HEK293 (cell line): ENCODE measurements around the gene FBLN2.
A peak's percentile ranks its signal among the peaks of the same experiment; 100 is the strongest.

Source experiments
- CTCF ChIA-PET: fragments of 350-600 bp; formaldehyde crosslinking; extraction: SDS; loops from one replicate; lab custom pipeline; 2021; ENCODE audit warnings: antibody characterized with exemption; lab: Yijun Ruan, JAX
- POLR2A ChIA-PET: fragments of 300-600 bp; formaldehyde crosslinking; extraction: SDS; loops from one replicate; lab custom pipeline; 2020; ENCODE audit warnings: antibody characterized with exemption, inconsistent platforms; lab: Yijun Ruan, JAX
- H3K27ac ChIP-seq: fragments of 200-500 bp; sonication (Bioruptor generic); 2 replicates; pipeline ENCODE4 v1.5.1; 2014; ENCODE audit warnings: low read depth, low read length, control low read depth, inconsistent platforms; ENCODE audit errors: extremely low read depth
- H3K36me3 ChIP-seq, 2 experiments: fragments of 200-500 bp in 1 of 2; sonication (Bioruptor generic) in 1 of 2; 1 replicate in 1 of 2; 2 replicates in 1 of 2; pipeline ENCODE4 v1.5.1; 2014 to 2017; ENCODE audit warnings: inconsistent platforms in 2 of 2, low read length in 2 of 2; ENCODE audit not compliant: control insufficient read depth in 2 of 2, insufficient read depth in 1 of 2
- H3K4me1 ChIP-seq: fragments of 200-500 bp; sonication (Bioruptor generic); 2 replicates; pipeline ENCODE4 v1.5.1; 2014; ENCODE audit warnings: mild to moderate bottlenecking, low read length, inconsistent platforms; ENCODE audit not compliant: control insufficient read depth, insufficient read depth
- H3K4me3 ChIP-seq: 2 replicates; pipeline ENCODE4 v1.5.1; 2011; ENCODE audit warnings: low read depth, mild to moderate bottlenecking, control low read depth, low read length, moderate library complexity
- H3K9me3 ChIP-seq: fragments of 200-500 bp; sonication (Bioruptor generic); 2 replicates; pipeline ENCODE4 v1.5.1; 2014; ENCODE audit warnings: low read depth, low read length, inconsistent platforms; ENCODE audit not compliant: control insufficient read depth, insufficient read depth
- CTCF ChIP-seq: fragments of 450-650 bp; formaldehyde crosslinking; IDR thresholded peaks from 2 replicates; pipeline ENCODE4 v1.5.1; 2016; ENCODE audit warnings: missing biosample characterization, missing genetic modification characterization
- FEZF1 ChIP-seq: fragments of 450-650 bp; formaldehyde crosslinking; IDR thresholded peaks from 2 replicates; pipeline ENCODE4 v1.5.1; 2016; ENCODE audit warnings: missing biosample characterization, missing genetic modification characterization
- KLF8 ChIP-seq: fragments of 450-650 bp; formaldehyde crosslinking; IDR thresholded peaks from 2 replicates; pipeline ENCODE4 v1.5.1; 2016; ENCODE audit warnings: missing biosample characterization, missing genetic modification characterization
- KLF9 ChIP-seq: fragments of 450-650 bp; formaldehyde crosslinking; IDR thresholded peaks from 2 replicates; pipeline ENCODE4 v1.5.1; 2016; ENCODE audit warnings: missing biosample characterization, missing genetic modification characterization, low read depth
- SCRT2 ChIP-seq: fragments of 450-650 bp; formaldehyde crosslinking; IDR thresholded peaks from 2 replicates; pipeline ENCODE4 v1.5.1; 2016; ENCODE audit warnings: missing biosample characterization, missing genetic modification characterization
- SP7 ChIP-seq: fragments of 450-650 bp; formaldehyde crosslinking; IDR thresholded peaks from 2 replicates; pipeline ENCODE4 v1.5.1; 2016; ENCODE audit warnings: missing biosample characterization, missing genetic modification characterization
- YY1 ChIP-seq: fragments of 450-650 bp; formaldehyde crosslinking; IDR thresholded peaks from 2 replicates; pipeline ENCODE4 v1.5.1; 2018; ENCODE audit warnings: missing biosample characterization, missing genetic modification characterization
- YY2 ChIP-seq: fragments of 450-650 bp; formaldehyde crosslinking; IDR thresholded peaks from 2 replicates; pipeline ENCODE4 v1.5.1; 2016; ENCODE audit warnings: missing biosample characterization, missing genetic modification characterization
- ZBTB17 ChIP-seq: fragments of 450-650 bp; formaldehyde crosslinking; IDR thresholded peaks from 2 replicates; pipeline ENCODE4 v1.5.1; 2016; ENCODE audit warnings: missing biosample characterization, missing genetic modification characterization
- ZEB2 ChIP-seq: fragments of 450-650 bp; formaldehyde crosslinking; IDR thresholded peaks from 2 replicates; pipeline ENCODE4 v1.5.1; 2016; ENCODE audit warnings: missing biosample characterization, missing genetic modification characterization
- ZIC2 ChIP-seq: fragments of 450-650 bp; formaldehyde crosslinking; IDR thresholded peaks from 2 replicates; pipeline ENCODE4 v1.5.1; 2016; ENCODE audit warnings: missing biosample characterization, missing genetic modification characterization
- ZNF335 ChIP-seq: fragments of 450-650 bp; formaldehyde crosslinking; conservative IDR thresholded peaks from 2 replicates; pipeline ENCODE4 v1.5.1; 2016; ENCODE audit warnings: missing biosample characterization, missing genetic modification characterization
- ZNF366 ChIP-seq: fragments of 450-650 bp; formaldehyde crosslinking; conservative IDR thresholded peaks from 2 replicates; pipeline ENCODE4 v1.5.1; 2016; ENCODE audit warnings: missing biosample characterization, missing genetic modification characterization
- ZNF529 ChIP-seq: fragments of 450-650 bp; formaldehyde crosslinking; IDR thresholded peaks from 2 replicates; pipeline ENCODE4 v1.5.1; 2017; ENCODE audit warnings: missing genetic modification characterization, missing biosample characterization; ENCODE audit not compliant: insufficient replicate concordance
- ZNF580 ChIP-seq: fragments of 450-650 bp; formaldehyde crosslinking; IDR thresholded peaks from 2 replicates; pipeline ENCODE4 v1.5.1; 2016; ENCODE audit warnings: missing biosample characterization, missing genetic modification characterization
- ZNF600 ChIP-seq: fragments of 450-650 bp; formaldehyde crosslinking; IDR thresholded peaks from 2 replicates; pipeline ENCODE4 v1.5.1; 2016; ENCODE audit warnings: missing biosample characterization, missing genetic modification characterization
- ZNF610 ChIP-seq: fragments of 450-650 bp; formaldehyde crosslinking; IDR thresholded peaks from 2 replicates; pipeline ENCODE4 v1.5.1; 2016; ENCODE audit warnings: missing biosample characterization, missing genetic modification characterization, borderline replicate concordance
- ZNF654 ChIP-seq: fragments of 450-650 bp; formaldehyde crosslinking; IDR thresholded peaks from 2 replicates; pipeline ENCODE4 v1.5.1; 2016; ENCODE audit warnings: low read depth, missing biosample characterization, missing genetic modification characterization
- ZNF701 ChIP-seq: fragments of 450-650 bp; formaldehyde crosslinking; IDR thresholded peaks from 2 replicates; pipeline ENCODE4 v1.5.1; 2016; ENCODE audit warnings: missing biosample characterization, missing genetic modification characterization
- ZNF747 ChIP-seq: fragments of 450-650 bp; formaldehyde crosslinking; IDR thresholded peaks from 2 replicates; pipeline ENCODE4 v1.5.1; 2016; ENCODE audit warnings: missing biosample characterization, missing genetic modification characterization
- ZNF76 ChIP-seq: fragments of 450-650 bp; formaldehyde crosslinking; IDR thresholded peaks from 2 replicates; pipeline ENCODE4; 2016; ENCODE audit warnings: low read depth, missing biosample characterization, missing genetic modification characterization, borderline replicate concordance
- ZNF785 ChIP-seq: fragments of 450-650 bp; formaldehyde crosslinking; IDR thresholded peaks from 2 replicates; pipeline ENCODE4 v1.5.1; 2016; ENCODE audit warnings: missing biosample characterization, missing genetic modification characterization
- ZSCAN5A ChIP-seq: fragments of 450-650 bp; formaldehyde crosslinking; IDR thresholded peaks from 2 replicates; pipeline ENCODE4 v1.5.1; 2016; ENCODE audit warnings: missing biosample characterization, missing genetic modification characterization
- ZXDB ChIP-seq: fragments of 450-650 bp; formaldehyde crosslinking; IDR thresholded peaks from 2 replicates; pipeline ENCODE4 v1.5.1; 2016; ENCODE audit warnings: missing biosample characterization, missing genetic modification characterization
- TF ChIP-seq, protein P1 (sequence below): fragments of 450-650 bp; formaldehyde crosslinking; IDR thresholded peaks from 2 replicates; pipeline ENCODE4 v1.5.1; 2016; ENCODE audit warnings: missing biosample characterization, missing genetic modification characterization

FBLN2 gene

DNA sequence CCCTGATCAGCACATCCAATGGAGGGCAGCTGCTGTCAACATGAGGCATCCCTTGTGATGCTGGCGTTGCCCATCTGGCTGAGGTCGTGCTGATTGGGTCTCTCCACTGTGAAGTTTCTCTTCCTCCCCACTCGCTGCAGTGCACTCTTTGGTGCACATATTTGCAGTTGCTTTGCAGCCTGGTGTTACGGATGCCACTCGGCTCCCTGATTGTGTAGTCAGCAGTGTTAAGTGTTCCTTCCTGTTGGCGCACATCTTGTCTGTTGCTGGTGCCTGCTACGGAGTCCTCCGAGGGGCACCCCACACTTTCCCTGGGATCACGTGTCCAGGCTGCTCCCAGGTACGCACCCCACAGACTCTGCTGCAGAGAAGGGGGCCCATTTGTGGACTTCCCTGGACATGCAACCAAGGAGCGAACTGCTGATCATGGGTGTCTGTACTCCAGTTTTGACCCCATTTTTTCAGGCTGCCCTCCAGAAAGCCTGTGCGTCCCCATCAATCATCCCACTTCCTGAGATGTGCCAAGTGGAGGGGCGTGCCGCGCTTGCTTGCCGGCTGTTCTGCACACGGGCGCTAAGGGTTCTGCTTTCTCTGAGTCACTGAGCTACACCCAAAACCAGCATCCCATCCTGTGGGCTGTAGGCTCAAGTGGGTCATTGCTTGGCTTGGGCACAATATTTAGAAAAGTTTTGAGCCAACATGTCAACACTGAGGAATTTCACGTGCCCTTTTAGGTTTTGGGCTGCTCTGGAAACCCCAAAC lies 98.6 kb downstream of the FBLN2 start:
- Histone ChIP-seq H3K27ac (no peak overlapping the region), H3K36me3 (no peaks in the 10 kb centered on the region), H3K4me1 (no peaks in the 10 kb centered on the region), H3K9me3 (no peaks in the 10 kb centered on the region), H3K4me3 (no peak overlapping the region)
- ChIA-PET POLR2A (interaction anchor here (1.3 kb wide), 1 partner anchor 151 kb away, joined by 14 read pairs; no protein-coding TSS in a partner anchor), CTCF (interaction anchor here (0.6 to 17.8 kb wide), 51 partner anchors 9 to 555 kb away, joined by 3 to 589 read pairs (median 4); partner anchors contain the start of genes HDAC11 and WNT7A)
- TF ChIP-seq ZNF600 (tag by site-specific recombination) (0 out of 2 replicates have a peak, but pooled peaks have one; percentile 18), ZNF610 (tag by site-specific recombination) (no peak), KLF9 (no peak)

DNA sequence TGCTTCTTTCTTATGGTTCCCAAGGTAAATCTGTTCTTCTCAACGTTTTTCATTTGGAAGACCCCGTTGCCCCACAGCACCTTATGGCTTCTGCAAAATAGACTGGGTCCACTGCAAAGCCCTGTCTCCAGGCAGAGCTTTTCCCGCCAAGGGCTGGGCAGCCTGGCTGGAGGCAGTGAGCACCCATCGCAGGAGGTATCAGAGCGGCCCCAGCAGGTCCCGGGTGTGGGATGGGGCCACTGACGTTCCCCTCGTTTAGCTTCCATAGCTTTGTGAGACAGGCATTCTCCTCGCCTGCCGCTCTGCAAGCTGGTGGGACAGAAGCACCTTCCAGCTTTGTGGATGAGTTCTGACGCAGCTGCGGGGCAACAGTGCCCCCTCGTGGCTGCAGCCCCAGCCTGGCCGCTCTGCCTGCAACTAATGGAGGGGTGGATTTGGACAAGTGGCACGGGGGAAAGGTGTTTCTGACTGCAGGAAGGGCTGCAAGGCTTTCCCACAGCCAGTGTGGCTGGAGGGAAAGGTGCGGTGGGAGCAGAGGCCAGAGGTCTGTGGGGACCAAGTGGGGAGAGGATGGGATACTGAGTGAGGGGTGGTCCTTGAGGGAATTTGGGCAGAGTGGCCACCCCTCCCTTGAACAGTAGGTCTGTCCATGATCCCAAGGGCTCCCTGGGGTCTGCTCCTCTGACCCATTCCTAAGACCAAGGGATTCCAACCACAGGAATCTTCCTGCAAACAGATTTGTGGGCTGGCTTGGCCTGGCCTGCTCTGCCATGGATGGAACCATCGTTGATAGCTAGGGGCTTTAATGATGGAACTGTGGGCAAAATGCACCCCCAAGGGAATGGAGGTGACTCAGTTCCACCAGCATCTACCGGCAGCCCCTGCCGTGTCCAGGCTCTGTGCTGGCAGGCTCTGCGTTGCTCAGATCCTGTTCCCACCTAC lies 99.4 kb downstream of the FBLN2 start:
- POLR2A ChIA-PET = interaction anchor here (1.3 kb wide), 1 partner anchor 152 kb away, joined by 14 read pairs; no protein-coding TSS in a partner anchor
- CTCF ChIA-PET = interaction anchor here (0.6 to 17.8 kb wide), 56 partner anchors 9 to 758 kb away, joined by 3 to 589 read pairs (median 4); partner anchors contain the start of genes HDAC11 and WNT7A
- Histone ChIP-seq H3K27ac (no peak overlapping the region), H3K9me3 (no peaks in the 10 kb centered on the region), H3K36me3 (no peaks in the 10 kb centered on the region), H3K4me3 (no peak overlapping the region), H3K4me1 (no peaks in the 10 kb centered on the region)
- TF ChIP-seq KLF8 (tag by site-specific recombination) = peak; percentile 30; the same call in 1 of the 2 replicates
- TF ChIP-seq ZNF600 (tag by site-specific recombination) = peak; percentile 57
- TF ChIP-seq SCRT2 (tag by site-specific recombination) = 0 out of 2 replicates have a peak, but pooled peaks have one; percentile 12
- TF ChIP-seq, protein P1, sequence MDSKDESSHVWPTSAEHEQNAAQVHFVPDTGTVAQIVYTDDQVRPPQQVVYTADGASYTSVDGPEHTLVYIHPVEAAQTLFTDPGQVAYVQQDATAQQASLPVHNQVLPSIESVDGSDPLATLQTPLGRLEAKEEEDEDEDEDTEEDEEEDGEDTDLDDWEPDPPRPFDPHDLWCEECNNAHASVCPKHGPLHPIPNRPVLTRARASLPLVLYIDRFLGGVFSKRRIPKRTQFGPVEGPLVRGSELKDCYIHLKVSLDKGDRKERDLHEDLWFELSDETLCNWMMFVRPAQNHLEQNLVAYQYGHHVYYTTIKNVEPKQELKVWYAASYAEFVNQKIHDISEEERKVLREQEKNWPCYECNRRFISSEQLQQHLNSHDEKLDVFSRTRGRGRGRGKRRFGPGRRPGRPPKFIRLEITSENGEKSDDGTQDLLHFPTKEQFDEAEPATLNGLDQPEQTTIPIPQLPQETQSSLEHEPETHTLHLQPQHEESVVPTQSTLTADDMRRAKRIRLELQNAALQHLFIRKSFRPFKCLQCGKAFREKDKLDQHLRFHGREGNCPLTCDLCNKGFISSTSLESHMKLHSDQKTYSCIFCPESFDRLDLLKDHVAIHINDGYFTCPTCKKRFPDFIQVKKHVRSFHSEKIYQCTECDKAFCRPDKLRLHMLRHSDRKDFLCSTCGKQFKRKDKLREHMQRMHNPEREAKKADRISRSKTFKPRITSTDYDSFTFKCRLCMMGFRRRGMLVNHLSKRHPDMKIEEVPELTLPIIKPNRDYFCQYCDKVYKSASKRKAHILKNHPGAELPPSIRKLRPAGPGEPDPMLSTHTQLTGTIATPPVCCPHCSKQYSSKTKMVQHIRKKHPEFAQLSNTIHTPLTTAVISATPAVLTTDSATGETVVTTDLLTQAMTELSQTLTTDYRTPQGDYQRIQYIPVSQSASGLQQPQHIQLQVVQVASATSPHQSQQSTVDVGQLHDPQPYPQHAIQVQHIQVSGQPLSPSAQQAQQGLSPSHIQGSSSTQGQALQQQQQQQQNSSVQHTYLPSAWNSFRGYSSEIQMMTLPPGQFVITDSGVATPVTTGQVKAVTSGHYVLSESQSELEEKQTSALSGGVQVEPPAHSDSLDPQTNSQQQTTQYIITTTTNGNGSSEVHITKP (tag by site-specific recombination) = peak; percentile 100
- TF ChIP-seq YY2 = peak; percentile 74
- no peak for TF ChIP-seq ZNF701 (tag by site-specific recombination)
- peak; percentile 43; the same call in 1 of the 2 replicates for TF ChIP-seq ZNF366 (tag by site-specific recombination)
- peak; percentile 99 for TF ChIP-seq ZNF654 (tag by site-specific recombination)
- peak; percentile 41; the same call in 1 of the 2 replicates for TF ChIP-seq ZEB2 (tag by site-specific recombination)
- no peak for TF ChIP-seq ZNF529 (tag by site-specific recombination)
- TF ChIP-seq ZNF785 (tag by site-specific recombination) = peak; percentile 89
- peak; percentile 67; the same call in 1 of the 2 replicates for TF ChIP-seq SP7 (tag by site-specific recombination)
- peak; percentile 73; the same call in 1 of the 2 replicates for TF ChIP-seq ZNF76 (tag by site-specific recombination)
- peak; percentile 98 for TF ChIP-seq CTCF (tag by site-specific recombination)
- no peak for TF ChIP-seq FEZF1
- TF ChIP-seq ZIC2 (tag by site-specific recombination) = peak; percentile 62
- peak; percentile 98 for TF ChIP-seq ZNF335 (tag by site-specific recombination)
- TF ChIP-seq YY1 (tag by site-specific recombination) = peak; percentile 27; the same call in 1 of the 2 replicates
- 0 out of 2 replicates have a peak, but pooled peaks have one; percentile 47 for TF ChIP-seq ZNF580 (tag by site-specific recombination)
- no peak; the same call in 1 of the 2 replicates for TF ChIP-seq ZXDB
- TF ChIP-seq ZBTB17 (tag by site-specific recombination) = peak; percentile 94
- TF ChIP-seq ZSCAN5A (tag by site-specific recombination) = no peak
- TF ChIP-seq ZNF747 (tag by site-specific recombination) = no peak
